Osteoblast (primary cell): ENCODE measurements around the gene CMTR1. TPM values are rescaled to one million over a fixed set of nuclear protein-coding genes. Genes with fewer than 3 reads are reported as not detected.

Experiments used
- DNase-seq: peaks from one replicate; pipeline ENCODE4 v3.0.0; 2011; ENCODE audit warnings: low spot score, mixed read lengths; ENCODE audit not compliant: insufficient read length; ENCODE audit errors: missing footprints
- H2AFZ ChIP-seq: 2 replicates; pipeline ENCODE4 v1.6.0; 2011; ENCODE audit warnings: mild to moderate bottlenecking, low read length
- H3K27ac ChIP-seq: 2 replicates; pipeline ENCODE4 v1.5.1; 2011; ENCODE audit warnings: mild to moderate bottlenecking, low read depth, low read length, moderate library complexity
- H3K27me3 ChIP-seq: 2 replicates; pipeline ENCODE4 v1.6.0; 2012; ENCODE audit warnings: mild to moderate bottlenecking, control low read depth, inconsistent platforms, low read length, moderate library complexity; ENCODE audit not compliant: insufficient read depth
- H3K36me3 ChIP-seq: 2 replicates; pipeline ENCODE4 v1.5.1; 2011; ENCODE audit warnings: mild to moderate bottlenecking, low read length, control low read depth, moderate library complexity; ENCODE audit not compliant: insufficient read depth
- H3K4me1 ChIP-seq: 2 replicates; pipeline ENCODE4 v1.5.1; 2011; ENCODE audit warnings: mild to moderate bottlenecking, low read length, control low read depth, moderate library complexity; ENCODE audit not compliant: insufficient read depth
- H3K4me2 ChIP-seq: 2 replicates; pipeline ENCODE4 v1.6.0; 2011; ENCODE audit warnings: mild to moderate bottlenecking, low read length; ENCODE audit not compliant: insufficient read depth
- H3K4me3 ChIP-seq: fragments of 200-600 bp; sonication (generic); 3 replicates; pipeline ENCODE4 v1.5.1; 2012; ENCODE audit warnings: mild to moderate bottlenecking, low read length, inconsistent platforms; ENCODE audit not compliant: insufficient read depth
- H3K79me2 ChIP-seq: 2 replicates; pipeline ENCODE4 v1.6.0; 2012; ENCODE audit warnings: mild to moderate bottlenecking, low read length, control low read depth, inconsistent platforms; ENCODE audit not compliant: insufficient read depth
- H3K9me3 ChIP-seq: 2 replicates; pipeline ENCODE4 v1.5.1; 2011; ENCODE audit warnings: low read depth, low read length, control low read depth
- H4K20me1 ChIP-seq: 2 replicates; pipeline ENCODE4 v1.6.0; 2012; ENCODE audit warnings: mild to moderate bottlenecking, low read length, control low read depth; ENCODE audit not compliant: insufficient read depth
- total RNA-seq: library from RNA; depleted of rRNA; stranded (reverse); fragments of >200 nt; gene quantifications from 2 replicates; pipeline ENCODE4 v1.2.3, GENCODE V29; 2012
- TF ChIP-seq, protein P1 (sequence below): IDR thresholded peaks from 2 replicates; pipeline ENCODE4 v1.5.1; 2011; ENCODE audit warnings: mild to moderate bottlenecking, low read depth, low read length, moderate library complexity; ENCODE audit errors: extremely low read depth

The CMTR1 gene
- total RNA-seq, 1 donor = 38.7 TPM

DNA sequence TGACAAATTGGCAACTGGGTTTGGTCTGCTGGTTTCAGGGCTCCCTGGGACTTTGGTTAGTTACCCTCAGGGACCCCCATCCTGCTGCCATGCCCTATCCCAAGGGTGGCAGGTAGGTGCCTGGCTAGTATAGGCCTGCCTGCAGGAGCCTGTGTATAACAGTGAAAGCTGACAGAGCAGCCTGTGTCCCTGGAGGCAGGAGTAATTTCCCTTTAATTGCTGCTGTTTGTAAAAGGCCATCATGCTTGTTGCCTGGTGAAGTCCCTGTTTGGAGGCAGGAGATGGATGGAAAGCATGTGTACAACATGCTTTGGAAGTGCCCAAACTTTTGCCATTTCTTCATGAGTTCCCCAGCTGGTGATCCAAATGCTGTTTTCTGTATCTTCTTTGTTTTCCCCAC is 30.1 kb downstream of the CMTR1 start:
- H3K4me1 ChIP-seq = no peaks in the 10 kb centered on the region
- H4K20me1 ChIP-seq = no peaks in the 10 kb centered on the region
- peaks cover 63% of the 10 kb centered on the region for H3K36me3 ChIP-seq
- H3K79me2 ChIP-seq = no peaks in the 10 kb centered on the region
- no peak for DNase-seq
- no peak overlapping the region for H3K4me2 ChIP-seq
- no peak overlapping the region for H3K27ac ChIP-seq
- no peak overlapping the region for H2AFZ ChIP-seq
- TF ChIP-seq, protein P1, sequence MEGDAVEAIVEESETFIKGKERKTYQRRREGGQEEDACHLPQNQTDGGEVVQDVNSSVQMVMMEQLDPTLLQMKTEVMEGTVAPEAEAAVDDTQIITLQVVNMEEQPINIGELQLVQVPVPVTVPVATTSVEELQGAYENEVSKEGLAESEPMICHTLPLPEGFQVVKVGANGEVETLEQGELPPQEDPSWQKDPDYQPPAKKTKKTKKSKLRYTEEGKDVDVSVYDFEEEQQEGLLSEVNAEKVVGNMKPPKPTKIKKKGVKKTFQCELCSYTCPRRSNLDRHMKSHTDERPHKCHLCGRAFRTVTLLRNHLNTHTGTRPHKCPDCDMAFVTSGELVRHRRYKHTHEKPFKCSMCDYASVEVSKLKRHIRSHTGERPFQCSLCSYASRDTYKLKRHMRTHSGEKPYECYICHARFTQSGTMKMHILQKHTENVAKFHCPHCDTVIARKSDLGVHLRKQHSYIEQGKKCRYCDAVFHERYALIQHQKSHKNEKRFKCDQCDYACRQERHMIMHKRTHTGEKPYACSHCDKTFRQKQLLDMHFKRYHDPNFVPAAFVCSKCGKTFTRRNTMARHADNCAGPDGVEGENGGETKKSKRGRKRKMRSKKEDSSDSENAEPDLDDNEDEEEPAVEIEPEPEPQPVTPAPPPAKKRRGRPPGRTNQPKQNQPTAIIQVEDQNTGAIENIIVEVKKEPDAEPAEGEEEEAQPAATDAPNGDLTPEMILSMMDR = no peak
- no peaks in the 10 kb centered on the region for H3K9me3 ChIP-seq
- H3K4me3 ChIP-seq = no peak overlapping the region
- no peaks in the 10 kb centered on the region for H3K27me3 ChIP-seq

DNA sequence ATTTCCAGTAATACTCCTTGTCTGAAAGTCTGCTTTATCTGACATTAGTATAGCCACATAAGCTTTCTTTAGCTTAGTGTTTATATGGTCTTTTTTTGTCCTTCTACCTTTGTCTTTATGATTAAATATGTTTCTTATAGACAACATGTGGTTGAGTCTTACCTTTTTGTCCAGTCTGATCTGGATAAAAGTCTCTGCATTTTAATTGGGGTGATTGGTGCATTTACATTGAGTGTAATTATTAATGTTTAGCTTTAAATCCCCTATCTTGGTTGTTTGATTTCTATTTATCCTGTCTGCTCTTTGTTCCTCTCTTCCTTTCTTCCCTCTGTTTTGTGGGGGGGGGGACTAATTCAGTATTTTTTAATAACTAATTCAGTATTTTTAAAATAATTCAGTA is 34.7 kb downstream of the CMTR1 start:
- TF ChIP-seq, protein P1 = no peak
- Histone ChIP-seq H2AFZ (no peak overlapping the region), H4K20me1 (peaks cover 9% of the 10 kb centered on the region), H3K4me1 (no peaks in the 10 kb centered on the region), H3K4me2 (no peak overlapping the region), H3K27ac (no peak overlapping the region), H3K4me3 (no peak overlapping the region), H3K9me3 (no peaks in the 10 kb centered on the region), H3K27me3 (no peaks in the 10 kb centered on the region), H3K36me3 (peaks cover 40% of the 10 kb centered on the region), H3K79me2 (no peaks in the 10 kb centered on the region)
- no peak for DNase-seq

DNA sequence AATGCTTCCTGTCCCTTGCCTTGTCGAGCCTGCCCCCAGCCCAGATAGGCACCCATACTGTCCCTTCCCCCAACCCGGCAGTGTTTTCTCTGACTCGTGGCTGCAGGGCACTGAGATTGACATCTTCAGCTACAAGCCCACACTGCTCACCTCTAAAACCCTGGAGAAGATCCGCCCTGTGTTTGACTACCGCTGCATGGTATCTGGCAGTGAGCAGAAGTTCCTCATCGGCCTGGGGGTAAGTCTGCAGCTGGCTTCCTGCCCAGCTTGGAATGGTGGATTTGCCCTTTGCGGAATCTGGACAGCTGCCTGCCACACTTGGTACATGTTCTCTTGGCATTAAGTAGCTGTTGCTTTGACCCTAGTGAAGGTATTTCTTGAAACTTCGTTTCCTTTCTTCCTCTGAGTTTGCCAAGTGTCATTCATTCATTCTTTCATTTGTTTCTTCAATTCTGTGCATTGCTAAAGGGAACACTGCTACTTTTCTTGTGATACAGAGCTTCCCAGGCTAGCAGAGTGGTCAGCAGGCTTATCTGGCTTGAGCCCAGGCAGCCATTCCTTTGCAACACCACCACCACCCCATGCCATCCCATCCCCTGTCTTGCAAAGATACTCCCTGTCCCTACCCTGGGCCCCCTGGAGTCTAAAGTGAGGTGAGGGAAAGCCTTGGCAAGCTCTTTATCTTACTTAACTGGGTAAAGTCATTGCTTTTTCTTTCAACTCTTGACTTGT is 40.5 kb downstream of the CMTR1 start:
- Histone ChIP-seq H3K79me2 (no peaks in the 10 kb centered on the region), H4K20me1 (peaks cover 9% of the 10 kb centered on the region), H3K36me3 (peaks cover 66% of the 10 kb centered on the region), H2AFZ (no peak overlapping the region), H3K4me1 (no peaks in the 10 kb centered on the region), H3K4me2 (no peak overlapping the region), H3K27me3 (no peaks in the 10 kb centered on the region), H3K9me3 (no peaks in the 10 kb centered on the region), H3K4me3 (no peak overlapping the region), H3K27ac (no peak overlapping the region)
- TF ChIP-seq, protein P1 = no peak
- no peak for DNase-seq

DNA sequence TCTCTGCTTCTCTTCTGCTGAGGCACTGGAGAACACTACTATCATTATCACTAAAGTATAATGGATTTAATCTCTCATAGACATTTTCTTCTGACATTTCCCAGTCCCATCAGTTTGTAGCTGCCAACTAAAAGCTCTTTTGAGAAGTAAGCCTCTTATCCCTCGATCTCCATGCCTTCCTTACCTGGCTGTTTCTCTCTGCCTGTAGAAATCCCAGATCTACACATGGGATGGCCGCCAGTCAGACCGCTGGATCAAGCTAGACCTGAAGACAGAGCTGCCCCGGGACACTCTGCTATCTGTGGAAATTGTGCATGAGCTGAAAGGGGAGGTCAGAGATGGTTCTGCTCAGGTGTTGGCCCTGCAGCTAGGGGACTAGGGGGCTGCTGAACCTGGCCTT is 41.3 kb downstream of the CMTR1 start:
- Histone ChIP-seq H3K27me3 (no peaks in the 10 kb centered on the region), H4K20me1 (peaks cover 9% of the 10 kb centered on the region), H3K27ac (no peak overlapping the region), H3K4me1 (no peaks in the 10 kb centered on the region), H3K79me2 (no peaks in the 10 kb centered on the region), H3K4me2 (no peak overlapping the region), H3K9me3 (no peaks in the 10 kb centered on the region), H3K36me3 (peaks cover 68% of the 10 kb centered on the region), H3K4me3 (no peak overlapping the region), H2AFZ (no peak overlapping the region)
- TF ChIP-seq, protein P1 = no peak
- DNase-seq = no peak
